SK-N-SH treated with all-trans-retinoic acid at 6 μM for 48 hours (cell line): ENCODE measurements around the gene ATP8A1.

ENCODE experiments used
- ATAC-seq: fragments of 200-7000 bp; cut with Tn5 transposase; 3 replicates; pipeline ENCODE4 v1.9.1; 2020; ENCODE audit warnings: mild to moderate bottlenecking, moderate library complexity
- ARNTL ChIP-seq: fragments of 450-650 bp; formaldehyde crosslinking; IDR thresholded peaks from 2 replicates; pipeline ENCODE4 v1.5.0; 2020; ENCODE audit warnings: low read depth, mild to moderate bottlenecking, moderate library complexity, borderline replicate concordance
- BACH2 ChIP-seq: fragments of 250-450 bp; sonication (Bioruptor Pico); IDR thresholded peaks from 2 replicates; pipeline ENCODE4 v1.9.0; 2021; ENCODE audit warnings: mild to moderate bottlenecking, borderline replicate concordance
- CSDC2 ChIP-seq: fragments of 250-450 bp; sonication (Bioruptor Pico); IDR thresholded peaks from 2 replicates; pipeline ENCODE4 v1.5.0; 2020; ENCODE audit warnings: mild to moderate bottlenecking, moderate library complexity
- ESRRG ChIP-seq: fragments of 250-450 bp; sonication (Bioruptor Pico); IDR thresholded peaks from 2 replicates; pipeline ENCODE4 v1.6.1; 2021; ENCODE audit warnings: mild to moderate bottlenecking
- GLIS3 ChIP-seq: fragments of 250-450 bp; sonication (Bioruptor Pico); IDR thresholded peaks from 2 replicates; pipeline ENCODE4 v1.5.0; 2020; ENCODE audit warnings: mild to moderate bottlenecking, moderate library complexity
- ISL1 ChIP-seq: fragments of 250-450 bp; sonication (Bioruptor Pico); IDR thresholded peaks from 2 replicates; pipeline ENCODE4 v2.1.2; 2022; ENCODE audit warnings: mild to moderate bottlenecking, moderate library complexity
- PATZ1 ChIP-seq: fragments of 250-450 bp; sonication (Bioruptor Pico); IDR thresholded peaks from 2 replicates; pipeline ENCODE4 v1.8.0; 2020; ENCODE audit warnings: mild to moderate bottlenecking, moderate library complexity, borderline replicate concordance
- PPARA ChIP-seq: fragments of 250-450 bp; sonication (Bioruptor Pico); IDR thresholded peaks from 2 replicates; pipeline ENCODE4 v1.5.0; 2020; ENCODE audit warnings: mild to moderate bottlenecking, borderline replicate concordance
- RARB ChIP-seq: fragments of 250-450 bp; sonication (Bioruptor Pico); IDR thresholded peaks from 2 replicates; pipeline ENCODE4 v1.8.0; 2021; ENCODE audit warnings: mild to moderate bottlenecking, moderate library complexity
- SNAI2 ChIP-seq: fragments of 250-450 bp; sonication (Bioruptor Pico); IDR thresholded peaks from 2 replicates; pipeline ENCODE4 v1.5.0; 2020; ENCODE audit warnings: mild to moderate bottlenecking, moderate library complexity
- TCF4 ChIP-seq: fragments of 250-450 bp; sonication (Bioruptor Pico); IDR thresholded peaks from 2 replicates; pipeline ENCODE4 v1.8.0; 2021; ENCODE audit warnings: mild to moderate bottlenecking, moderate library complexity, borderline replicate concordance
- TOX ChIP-seq: fragments of 250-450 bp; sonication (Bioruptor Pico); IDR thresholded peaks from 2 replicates; pipeline ENCODE4 v1.8.0; 2021; ENCODE audit warnings: mild to moderate bottlenecking, moderate library complexity, borderline replicate concordance
- TSHZ2 ChIP-seq: fragments of 250-450 bp; sonication (Bioruptor Pico); IDR thresholded peaks from 2 replicates; pipeline ENCODE4 v1.5.0; 2020; ENCODE audit warnings: mild to moderate bottlenecking, moderate library complexity
- ZFP30 ChIP-seq: fragments of 450-650 bp; formaldehyde crosslinking; IDR thresholded peaks from 2 replicates; pipeline ENCODE4 v1.5.0; 2022; ENCODE audit warnings: mild to moderate bottlenecking, moderate library complexity
- ZNF565 ChIP-seq: fragments of 450-650 bp; formaldehyde crosslinking; conservative IDR thresholded peaks from 2 replicates; pipeline ENCODE4 v1.5.0; 2020; ENCODE audit warnings: low read depth, mild to moderate bottlenecking, moderate library complexity
- ZNF70 ChIP-seq: fragments of 450-650 bp; formaldehyde crosslinking; IDR thresholded peaks from 2 replicates; pipeline ENCODE4 v1.5.0; 2020; ENCODE audit warnings: mild to moderate bottlenecking, moderate library complexity
- ZNF8 ChIP-seq: fragments of 450-650 bp; formaldehyde crosslinking; IDR thresholded peaks from 2 replicates; pipeline ENCODE4 v1.5.0; 2020; ENCODE audit warnings: mild to moderate bottlenecking, moderate library complexity
- TF ChIP-seq, protein P1 (sequence below): fragments of 250-450 bp; sonication (Bioruptor Pico); IDR thresholded peaks from 2 replicates; pipeline ENCODE4 v1.8.0; 2021; ENCODE audit warnings: low read depth, mild to moderate bottlenecking, moderate library complexity, borderline replicate concordance
- TF ChIP-seq, protein P2 (sequence below): fragments of 250-450 bp; sonication (Bioruptor Pico); IDR thresholded peaks from 2 replicates; pipeline ENCODE4 v1.5.1; 2021; ENCODE audit warnings: mild to moderate bottlenecking, moderate library complexity
- TF ChIP-seq, protein P3 (sequence below): fragments of 250-450 bp; sonication (Bioruptor Pico); IDR thresholded peaks from 2 replicates; pipeline ENCODE4 v1.5.1; 2020; ENCODE audit warnings: low read depth, mild to moderate bottlenecking, moderate library complexity

Gene ATP8A1

GRCh38 chr4:42399393-42399792 is 257.5 kb downstream of the ATP8A1 start:
- TF ChIP-seq GLIS3 (CRISPR knock-in tag) (no peak), PATZ1 (CRISPR knock-in tag) (no peak), ARNTL (CRISPR knock-in tag) (no peak), ZNF565 (CRISPR knock-in tag) (no peak), TOX (CRISPR knock-in tag) (no peak), ZNF70 (CRISPR knock-in tag) (no peak)
- 0 out of 3 replicates have a peak, but pooled peaks have one; percentile 2 for ATAC-seq

- TF ChIP-seq TSHZ2 (no peak), ISL1 (CRISPR knock-in tag) (no peak), ARNTL (CRISPR knock-in tag) (no peak), CSDC2 (CRISPR knock-in tag) (no peak), PATZ1 (CRISPR knock-in tag) (no peak), RARB (no peak), ZNF70 (CRISPR knock-in tag) (no peak), TCF4 (CRISPR knock-in tag) (no peak)
- TF ChIP-seq, protein P1, sequence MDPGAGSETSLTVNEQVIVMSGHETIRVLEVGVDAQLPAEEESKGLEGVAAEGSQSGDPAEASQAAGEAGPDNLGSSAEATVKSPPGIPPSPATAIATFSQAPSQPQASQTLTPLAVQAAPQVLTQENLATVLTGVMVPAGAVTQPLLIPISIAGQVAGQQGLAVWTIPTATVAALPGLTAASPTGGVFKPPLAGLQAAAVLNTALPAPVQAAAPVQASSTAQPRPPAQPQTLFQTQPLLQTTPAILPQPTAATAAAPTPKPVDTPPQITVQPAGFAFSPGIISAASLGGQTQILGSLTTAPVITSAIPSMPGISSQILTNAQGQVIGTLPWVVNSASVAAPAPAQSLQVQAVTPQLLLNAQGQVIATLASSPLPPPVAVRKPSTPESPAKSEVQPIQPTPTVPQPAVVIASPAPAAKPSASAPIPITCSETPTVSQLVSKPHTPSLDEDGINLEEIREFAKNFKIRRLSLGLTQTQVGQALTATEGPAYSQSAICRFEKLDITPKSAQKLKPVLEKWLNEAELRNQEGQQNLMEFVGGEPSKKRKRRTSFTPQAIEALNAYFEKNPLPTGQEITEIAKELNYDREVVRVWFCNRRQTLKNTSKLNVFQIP: no peak
- TF ChIP-seq, protein P2, sequence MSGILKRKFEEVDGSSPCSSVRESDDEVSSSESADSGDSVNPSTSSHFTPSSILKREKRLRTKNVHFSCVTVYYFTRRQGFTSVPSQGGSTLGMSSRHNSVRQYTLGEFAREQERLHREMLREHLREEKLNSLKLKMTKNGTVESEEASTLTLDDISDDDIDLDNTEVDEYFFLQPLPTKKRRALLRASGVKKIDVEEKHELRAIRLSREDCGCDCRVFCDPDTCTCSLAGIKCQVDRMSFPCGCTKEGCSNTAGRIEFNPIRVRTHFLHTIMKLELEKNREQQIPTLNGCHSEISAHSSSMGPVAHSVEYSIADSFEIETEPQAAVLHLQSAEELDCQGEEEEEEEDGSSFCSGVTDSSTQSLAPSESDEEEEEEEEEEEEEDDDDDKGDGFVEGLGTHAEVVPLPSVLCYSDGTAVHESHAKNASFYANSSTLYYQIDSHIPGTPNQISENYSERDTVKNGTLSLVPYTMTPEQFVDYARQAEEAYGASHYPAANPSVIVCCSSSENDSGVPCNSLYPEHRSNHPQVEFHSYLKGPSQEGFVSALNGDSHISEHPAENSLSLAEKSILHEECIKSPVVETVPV (CRISPR knock-in tag): no peak
- TF ChIP-seq, all 23 proteins: peak for 0
- ATAC-seq: no peak
These were observed 258.0 kb downstream of the ATP8A1 start for GRCh38 chr4:42398871-42399331.

DNA sequence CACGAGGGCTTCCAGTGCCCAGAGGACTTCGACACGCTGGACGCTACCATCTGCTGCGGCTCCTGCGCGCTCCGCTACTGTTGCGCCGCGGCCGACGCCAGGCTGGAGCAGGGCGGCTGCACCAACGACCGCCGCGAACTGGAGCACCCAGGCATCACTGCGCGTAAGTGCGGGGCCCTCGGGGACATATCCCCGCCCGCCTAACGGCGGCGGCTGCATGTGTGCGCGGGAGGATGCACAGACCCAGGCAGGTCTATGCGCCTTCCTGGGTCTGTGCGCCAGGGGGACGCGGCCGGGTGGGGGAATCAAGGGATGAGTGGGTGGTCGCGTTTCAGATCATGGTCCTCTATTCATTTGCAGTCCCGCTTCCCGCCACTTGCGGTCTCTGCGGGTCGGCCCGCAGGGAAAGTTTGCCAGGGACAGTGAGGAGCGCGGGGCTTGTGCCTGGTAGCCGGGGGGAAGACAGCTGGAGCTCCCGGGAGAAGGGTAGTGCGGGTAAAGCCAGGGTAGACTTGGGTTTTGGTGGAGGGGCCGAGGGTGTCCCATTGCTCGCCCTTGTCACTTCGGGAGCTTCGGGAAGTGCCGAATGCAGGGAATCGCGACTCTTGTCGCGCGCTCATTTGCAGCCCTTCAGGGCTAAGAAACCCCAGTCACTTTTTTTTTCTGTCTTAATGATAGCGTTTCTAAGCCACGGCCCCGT is 258.6 kb downstream of the ATP8A1 start:
- ATAC-seq: peak; percentile 69
- TF ChIP-seq, protein P3, sequence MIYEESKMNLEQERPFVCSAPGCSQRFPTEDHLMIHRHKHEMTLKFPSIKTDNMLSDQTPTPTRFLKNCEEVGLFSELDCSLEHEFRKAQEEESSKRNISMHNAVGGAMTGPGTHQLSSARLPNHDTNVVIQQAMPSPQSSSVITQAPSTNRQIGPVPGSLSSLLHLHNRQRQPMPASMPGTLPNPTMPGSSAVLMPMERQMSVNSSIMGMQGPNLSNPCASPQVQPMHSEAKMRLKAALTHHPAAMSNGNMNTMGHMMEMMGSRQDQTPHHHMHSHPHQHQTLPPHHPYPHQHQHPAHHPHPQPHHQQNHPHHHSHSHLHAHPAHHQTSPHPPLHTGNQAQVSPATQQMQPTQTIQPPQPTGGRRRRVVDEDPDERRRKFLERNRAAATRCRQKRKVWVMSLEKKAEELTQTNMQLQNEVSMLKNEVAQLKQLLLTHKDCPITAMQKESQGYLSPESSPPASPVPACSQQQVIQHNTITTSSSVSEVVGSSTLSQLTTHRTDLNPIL (CRISPR knock-in tag): no peak
- TF ChIP-seq ARNTL (CRISPR knock-in tag) (no peak), GLIS3 (CRISPR knock-in tag) (no peak), TOX (CRISPR knock-in tag) (no peak), TSHZ2 (no peak), ESRRG (no peak), PPARA (CRISPR knock-in tag) (no peak), SNAI2 (CRISPR knock-in tag) (no peak), ZNF8 (CRISPR knock-in tag) (no peak), CSDC2 (CRISPR knock-in tag) (no peak), ISL1 (CRISPR knock-in tag) (no peak), BACH2 (no peak), ZFP30 (CRISPR knock-in tag) (no peak), PATZ1 (CRISPR knock-in tag) (no peak)
